GM21381 (cell line): Measurements from ENCODE around the gene TRAM2.

Source experiments
- ATAC-seq: cut with Tn5 transposase; IDR thresholded peaks from one replicate; pipeline ENCODE4 v1.9.1; 2021; ENCODE audit warnings: mild to moderate bottlenecking, moderate library complexity; ENCODE audit not compliant: unreplicated experiment

Gene TRAM2

DNA sequence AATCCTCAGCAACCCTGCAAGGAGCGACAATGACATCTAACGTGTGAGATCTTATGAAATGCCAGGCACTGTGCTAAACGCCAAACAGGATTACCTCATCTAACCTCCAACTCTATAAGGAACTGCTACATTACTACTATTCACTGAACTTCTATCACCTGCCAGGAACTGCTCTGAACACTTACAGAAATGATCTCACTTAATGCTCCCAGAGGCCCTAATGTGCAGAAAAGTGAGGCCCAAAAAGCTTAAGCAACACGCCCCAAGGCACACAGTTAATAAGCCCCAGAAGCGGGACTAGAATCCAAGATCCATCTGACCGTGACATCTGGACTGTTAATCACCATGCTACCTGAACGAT, 28.5 kb downstream of the TRAM2 start:
- ATAC-seq = no peak

- no peak for ATAC-seq
Measured at GRCh38 chr6:52547647-52548352, 29.1 kb downstream of the TRAM2 start.

DNA sequence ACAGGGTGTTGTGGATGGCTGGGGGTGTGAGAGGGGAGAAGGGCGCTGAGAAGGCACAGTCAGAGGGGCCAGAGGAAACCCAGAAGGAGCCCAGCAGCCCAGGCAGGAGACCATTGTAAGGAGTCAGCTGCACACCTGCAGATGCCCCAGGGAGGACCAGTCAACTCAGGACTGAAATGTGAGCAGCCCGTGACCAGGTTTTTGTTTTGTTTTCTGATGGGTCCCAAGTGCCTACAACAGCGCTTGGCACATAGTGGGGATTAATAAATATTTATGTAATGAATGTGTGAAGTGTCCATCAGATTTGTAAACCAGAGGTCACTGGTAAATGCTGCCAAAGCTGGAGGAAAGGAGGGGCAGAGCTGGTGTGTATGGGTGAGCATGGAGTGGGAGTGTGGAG, 30.2 kb downstream of the TRAM2 start:
- peak; percentile 73 for ATAC-seq

GRCh38 chr6:52546192-52546591, 30.7 kb downstream of the TRAM2 start:
- ATAC-seq = peak; percentile 57

DNA sequence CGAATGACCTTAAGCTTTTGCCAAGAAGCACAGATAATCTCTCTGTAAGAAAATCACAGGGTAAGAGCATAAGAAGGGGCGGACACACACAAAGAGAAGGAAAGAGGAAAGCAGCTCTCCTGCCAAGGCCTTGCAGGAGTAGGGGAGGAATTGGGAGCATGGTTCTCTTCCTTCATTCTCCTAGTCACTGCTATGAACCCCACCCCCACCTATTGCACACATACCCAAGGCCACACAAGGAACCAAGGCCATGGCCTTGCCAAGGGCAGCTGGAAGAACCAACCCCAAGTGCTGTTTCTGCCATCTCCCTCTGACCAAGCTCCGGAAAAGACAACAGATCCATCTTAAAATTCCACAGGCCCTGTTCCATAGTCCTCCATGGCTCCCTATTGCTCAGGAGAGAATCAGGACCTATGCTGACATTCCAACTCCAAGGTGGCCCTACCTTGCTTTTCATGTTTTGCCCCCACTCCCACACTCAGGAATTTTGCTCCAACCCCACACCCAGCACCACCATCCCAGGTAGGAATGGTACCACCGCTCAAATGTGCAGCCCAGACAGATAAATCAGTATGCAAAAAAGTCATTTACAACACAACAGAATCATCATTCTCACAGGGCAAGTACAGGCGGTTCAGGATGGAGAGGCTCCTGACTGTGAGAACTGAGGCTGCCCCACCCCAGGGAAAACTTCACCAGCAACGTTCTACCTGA, 31.3 kb downstream of the TRAM2 start:
- ATAC-seq = no peak

DNA sequence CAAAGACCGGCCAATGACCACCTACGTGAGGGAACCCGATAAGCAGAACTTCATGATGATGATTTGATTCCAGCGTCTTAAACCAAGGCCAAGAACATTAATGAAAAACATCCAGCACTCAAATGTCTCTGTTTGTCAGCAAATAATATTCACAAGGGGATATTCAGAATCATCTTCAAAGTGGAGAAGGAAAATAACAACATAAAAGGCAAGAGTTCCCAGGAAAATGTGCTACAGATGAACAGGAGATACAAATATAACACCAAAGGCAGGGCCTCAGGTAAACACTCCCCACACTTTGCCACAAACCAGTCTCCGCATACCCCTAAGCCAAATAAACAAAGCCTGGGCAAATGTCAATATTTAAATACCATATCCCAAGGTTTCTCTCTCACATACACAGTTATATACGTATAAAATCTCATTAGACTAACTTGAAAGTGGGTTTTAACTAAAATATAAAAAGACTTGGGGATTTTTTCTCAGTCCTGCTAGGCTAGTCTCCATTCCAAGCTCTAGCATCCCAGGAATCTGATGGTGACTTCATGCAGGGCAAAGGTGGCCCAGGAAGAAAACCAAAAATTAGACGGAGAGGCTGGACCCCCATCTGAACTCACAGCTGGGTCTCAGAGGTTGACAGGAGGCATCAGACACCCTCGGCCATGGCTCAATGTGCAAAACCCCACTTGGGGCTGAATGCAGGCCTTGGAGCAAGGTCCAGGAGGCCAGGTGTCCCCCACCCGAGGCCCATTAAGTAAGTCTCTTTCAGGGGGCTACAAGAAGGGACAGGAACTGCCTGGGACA, 32.1 kb downstream of the TRAM2 start:
- no peak for ATAC-seq

- no peak for ATAC-seq
Measured at GRCh38 chr6:52543729-52544601, 32.9 kb downstream of the TRAM2 start.

DNA sequence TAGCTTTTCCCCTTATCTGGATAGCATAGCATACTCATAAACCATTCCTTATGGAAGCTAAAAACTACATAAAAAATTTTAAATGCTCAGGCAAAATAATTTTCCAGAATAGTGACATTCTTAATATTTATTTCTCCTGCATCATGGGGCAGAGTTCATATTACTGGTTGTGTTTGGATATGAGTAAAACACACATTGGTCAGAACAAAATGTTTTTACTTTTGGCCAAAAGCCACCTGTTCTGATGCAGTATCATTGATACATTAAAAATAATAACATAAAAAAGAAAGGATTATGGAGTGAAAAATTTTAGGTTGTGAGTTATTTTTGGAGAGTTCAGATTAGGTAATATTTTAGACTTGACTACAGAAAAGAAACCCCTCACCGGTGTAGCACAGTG, 33.6 kb downstream of the TRAM2 start:
- ATAC-seq = no peak

DNA sequence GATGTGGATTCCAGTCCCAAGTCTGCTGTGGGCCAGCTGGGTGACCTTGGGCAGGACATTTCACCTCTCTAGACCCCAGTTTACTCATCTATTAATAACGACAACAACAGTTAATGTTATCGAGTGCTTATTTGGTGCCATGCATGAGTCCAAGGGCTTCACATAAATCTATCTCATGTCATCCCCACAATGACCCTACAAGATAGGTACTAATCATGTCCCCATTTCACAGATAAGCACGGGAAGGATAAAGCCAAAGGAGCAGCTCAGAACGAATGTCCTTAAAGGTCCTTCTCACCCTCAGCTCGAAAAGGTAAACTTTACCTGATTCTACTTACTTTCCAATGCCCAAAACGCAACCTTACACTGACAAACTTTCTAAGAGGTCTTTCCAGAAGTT, 35.7 kb downstream of the TRAM2 start:
- ATAC-seq = no peak

DNA sequence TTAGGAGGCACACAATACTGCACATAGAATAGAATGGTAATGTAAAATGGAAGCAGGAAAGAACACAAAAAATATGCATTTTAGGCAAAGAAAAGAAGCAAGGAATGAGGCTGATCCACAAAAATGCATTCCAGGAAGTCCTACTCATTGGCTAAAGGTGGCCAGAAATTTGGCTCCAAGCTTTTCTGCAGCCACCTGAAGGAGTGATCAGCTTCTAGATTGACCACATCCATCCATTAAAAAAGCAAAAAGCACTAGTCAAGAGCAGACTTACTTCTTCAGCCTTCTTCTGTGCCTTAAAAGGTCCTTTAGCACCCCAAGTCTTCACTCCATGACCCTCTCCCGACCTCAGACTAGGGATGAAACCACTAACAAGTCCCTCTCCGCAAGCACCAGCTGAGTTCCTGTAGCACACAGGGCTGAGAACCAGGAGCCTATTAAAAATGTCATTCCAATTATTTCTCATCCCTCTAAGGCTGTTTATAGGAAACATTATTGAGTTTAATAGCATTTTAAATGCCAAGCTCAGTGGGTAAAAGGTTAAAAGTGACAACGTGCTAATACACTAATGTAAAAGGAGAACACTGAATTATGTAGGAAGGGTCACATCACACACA, 36.5 kb downstream of the TRAM2 start:
- ATAC-seq = no peak

DNA sequence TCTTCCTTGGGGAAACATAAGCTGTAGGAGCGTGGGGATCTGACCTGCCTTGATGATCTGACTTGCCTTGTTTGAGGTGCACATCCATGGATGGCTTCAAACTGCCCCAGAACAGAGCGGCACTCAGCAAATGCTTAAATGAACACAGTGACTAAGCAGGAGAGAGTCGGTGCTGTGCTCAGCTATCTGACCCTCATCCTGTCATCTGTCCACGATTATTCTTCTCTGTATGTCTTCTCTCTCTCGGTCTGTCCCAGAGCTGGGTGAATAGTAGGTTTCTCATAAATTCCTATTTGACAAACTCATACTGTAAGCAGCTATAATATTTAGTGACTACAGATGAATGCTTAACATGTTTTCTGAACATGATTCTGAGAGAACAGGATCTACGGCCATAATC, 37.3 kb downstream of the TRAM2 start:
- ATAC-seq = no peak

DNA sequence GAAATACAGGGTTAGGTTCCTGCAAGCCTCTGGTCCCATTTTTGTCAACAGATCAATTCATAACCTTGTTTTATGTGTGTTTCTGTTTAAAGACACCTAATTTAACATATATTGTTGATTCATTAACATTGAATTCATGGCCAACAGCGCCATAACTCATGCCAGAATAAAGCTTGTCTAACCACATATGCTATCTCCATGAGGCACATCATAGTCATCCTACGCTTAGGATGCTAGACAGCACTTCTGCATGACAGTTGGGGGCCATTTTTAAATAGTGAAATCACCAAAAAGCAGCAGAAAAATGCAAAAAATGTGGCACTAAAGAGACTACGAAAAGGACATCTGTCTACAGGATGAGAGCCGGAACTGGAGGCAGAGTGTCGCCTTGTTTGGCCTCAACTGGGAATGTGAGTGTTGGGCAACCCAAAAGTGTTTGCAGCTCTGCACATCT, 37.9 kb downstream of the TRAM2 start:
- no peak for ATAC-seq

DNA sequence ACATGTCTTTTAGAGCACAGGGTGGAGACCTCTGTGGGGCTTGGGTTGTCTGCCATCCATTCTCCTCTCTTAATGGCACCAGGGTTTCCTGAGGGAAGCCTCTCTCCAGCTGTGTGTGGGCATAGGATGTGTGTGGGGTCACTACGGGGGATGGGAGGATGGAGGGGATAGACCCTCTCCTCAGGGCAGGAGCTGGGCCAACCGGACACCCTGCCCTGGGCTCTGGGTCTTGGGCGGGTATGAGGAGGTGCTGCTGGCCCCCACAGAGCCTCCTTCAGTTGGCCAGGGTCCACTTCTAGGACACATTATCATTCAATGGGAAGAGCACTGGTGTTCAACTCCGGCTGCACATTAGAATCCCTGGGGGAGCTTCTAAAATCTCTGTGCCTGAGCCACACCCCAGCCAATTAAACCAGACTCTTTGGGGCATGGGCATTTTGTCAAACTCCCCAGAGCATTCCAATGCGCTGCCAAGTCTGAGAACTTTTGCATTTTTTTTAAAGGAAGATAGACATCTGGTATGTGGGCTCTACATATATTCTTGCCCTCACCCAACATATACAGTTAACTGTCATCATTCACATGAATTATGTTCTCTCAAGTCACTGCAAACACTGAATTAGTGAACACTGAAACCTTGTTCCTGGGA, 38.5 kb downstream of the TRAM2 start:
- no peak for ATAC-seq

DNA sequence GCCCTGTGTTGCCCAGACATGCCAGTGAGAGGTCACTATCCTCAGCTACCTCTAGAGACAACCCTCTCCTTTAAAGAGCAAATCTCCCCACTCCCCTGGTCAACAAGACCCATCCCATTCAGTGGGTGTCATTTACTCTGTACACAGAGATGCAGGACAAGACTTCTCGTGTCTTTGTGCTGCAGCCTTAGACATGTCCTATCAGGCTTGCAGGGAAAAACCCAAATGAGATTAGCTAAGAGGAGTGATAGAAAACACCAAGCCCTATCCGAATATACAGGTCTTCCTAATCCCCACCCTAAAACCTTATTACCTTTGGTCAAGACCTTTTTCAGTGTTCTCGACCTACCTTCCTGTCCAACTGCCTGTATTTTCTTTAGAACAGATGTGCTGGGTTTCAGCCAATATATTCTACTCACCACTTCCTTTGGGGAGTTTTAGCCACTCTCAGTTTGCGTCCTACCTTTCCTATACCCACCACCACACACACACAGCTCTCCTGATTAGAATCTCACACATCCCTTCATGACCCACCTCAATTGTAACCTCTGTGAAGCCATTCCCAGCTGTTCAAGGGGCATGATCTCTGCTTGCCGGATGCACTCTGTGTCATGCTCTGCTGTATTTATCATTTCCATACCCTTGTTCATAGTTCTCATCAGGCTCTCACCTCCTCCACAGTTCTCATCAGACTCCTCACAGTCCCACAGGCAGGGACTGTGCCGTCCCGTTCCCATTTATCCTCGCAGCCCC, 39.7 kb downstream of the TRAM2 start:
- ATAC-seq = peak; percentile 57

DNA sequence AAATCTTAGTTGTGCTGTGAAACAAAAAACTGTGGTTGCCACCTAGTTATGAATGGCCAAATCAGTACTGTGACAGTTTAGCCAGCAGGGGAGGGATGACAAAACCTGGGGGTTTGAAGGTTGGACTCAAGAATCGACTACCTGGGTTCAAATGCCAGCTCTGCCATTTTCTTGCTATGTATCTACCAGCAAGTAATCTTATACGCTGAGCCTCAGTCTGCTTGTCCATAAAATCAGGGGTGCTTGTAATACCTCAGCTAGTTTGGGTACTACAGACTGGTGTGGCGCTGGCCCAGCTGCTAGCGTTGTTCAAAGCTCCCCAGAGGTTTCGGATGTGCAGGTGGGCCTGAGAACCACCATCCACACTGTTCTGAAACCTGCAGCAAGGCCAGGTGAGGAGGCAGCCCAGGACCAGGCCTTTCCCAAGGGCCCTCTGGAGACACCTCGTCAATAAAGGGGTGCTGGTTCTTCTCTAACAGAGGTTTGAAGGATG, 40.4 kb downstream of the TRAM2 start:
- ATAC-seq = peak; percentile 25

DNA sequence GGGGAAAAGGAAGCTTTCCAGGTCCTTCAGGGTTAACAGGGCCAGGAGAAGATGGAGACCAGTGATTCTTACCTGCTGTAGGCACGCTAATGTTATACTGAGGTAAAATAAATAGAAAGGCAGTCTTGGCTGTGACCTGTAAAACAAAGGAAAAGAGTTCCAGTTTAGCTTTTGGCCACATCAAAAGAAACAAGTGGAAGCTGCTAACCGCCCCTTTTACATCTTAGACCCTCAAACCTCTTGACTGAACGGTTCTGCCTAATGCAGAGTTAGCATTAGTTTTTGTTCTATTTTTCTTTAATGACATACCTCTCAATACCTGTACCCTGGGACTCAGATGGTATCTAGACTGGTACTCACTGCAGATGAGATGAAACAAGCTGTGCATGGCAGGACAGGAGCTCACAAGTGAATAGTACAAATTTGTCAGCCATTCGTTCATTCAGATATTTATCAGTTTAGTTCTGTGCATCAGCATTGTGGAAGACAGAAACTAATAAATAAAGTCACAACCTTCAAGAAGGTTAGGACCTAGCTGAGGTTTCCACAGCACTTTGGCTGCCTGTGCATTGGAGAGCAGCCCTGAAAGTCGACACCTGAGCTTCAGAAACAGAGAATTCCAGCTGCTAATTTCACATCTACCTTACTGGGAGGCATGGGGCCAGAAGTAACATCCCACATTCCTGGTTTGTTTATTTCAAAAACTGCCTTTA, 41.0 kb downstream of the TRAM2 start:
- ATAC-seq = peak; percentile 12

DNA sequence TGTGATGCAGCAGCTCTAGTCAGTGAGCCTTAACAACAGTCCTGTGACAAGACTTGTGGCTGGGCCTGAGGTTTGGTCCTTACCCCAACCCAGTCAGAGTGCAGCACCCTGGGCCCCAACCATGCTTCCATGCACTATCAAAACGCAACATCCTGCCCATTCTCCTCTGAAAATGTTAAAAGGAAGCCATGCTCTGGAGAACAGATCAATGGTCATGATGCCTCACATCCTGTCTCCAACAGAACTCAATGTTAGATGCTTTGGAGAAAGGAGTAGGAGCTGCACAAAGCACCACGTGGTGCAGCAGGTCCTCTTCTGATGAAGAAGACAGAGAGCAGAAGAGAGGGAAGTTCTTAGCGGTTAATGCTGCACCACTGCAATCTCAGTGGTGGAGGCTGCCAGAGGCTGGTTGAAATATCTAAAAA, 41.9 kb downstream of the TRAM2 start:
- no peak for ATAC-seq

DNA sequence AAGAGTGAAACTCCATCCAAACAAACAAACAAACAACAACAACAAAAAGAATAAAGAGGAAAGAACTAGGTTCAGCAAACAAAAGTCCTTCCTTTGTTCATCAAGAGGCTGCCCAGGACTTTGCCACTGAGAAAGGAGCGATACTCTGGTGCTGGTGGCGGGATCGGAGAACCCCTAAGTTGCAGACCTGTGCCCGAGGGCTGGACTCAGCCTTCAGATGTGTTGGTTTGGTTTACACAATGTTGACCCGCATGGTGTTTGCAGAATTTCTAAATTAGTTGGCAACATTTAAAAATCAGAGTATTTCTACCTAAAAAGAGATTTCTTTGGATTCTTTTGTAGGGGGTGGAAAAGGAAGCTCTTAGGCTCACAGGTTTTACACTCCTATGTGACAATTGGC, 42.5 kb downstream of the TRAM2 start:
- ATAC-seq = no peak
